ENCODE measurements around the gene PPP6R2. TPM values are rescaled to one million over a fixed set of nuclear protein-coding genes. Genes with fewer than 3 reads are reported as not detected.

Gene PPP6R2
- total and polyA plus RNA-seq, 2 of the 4 experiments (the other 2 are of a cell fraction), result 49.2 to 51.6 TPM

DNA sequence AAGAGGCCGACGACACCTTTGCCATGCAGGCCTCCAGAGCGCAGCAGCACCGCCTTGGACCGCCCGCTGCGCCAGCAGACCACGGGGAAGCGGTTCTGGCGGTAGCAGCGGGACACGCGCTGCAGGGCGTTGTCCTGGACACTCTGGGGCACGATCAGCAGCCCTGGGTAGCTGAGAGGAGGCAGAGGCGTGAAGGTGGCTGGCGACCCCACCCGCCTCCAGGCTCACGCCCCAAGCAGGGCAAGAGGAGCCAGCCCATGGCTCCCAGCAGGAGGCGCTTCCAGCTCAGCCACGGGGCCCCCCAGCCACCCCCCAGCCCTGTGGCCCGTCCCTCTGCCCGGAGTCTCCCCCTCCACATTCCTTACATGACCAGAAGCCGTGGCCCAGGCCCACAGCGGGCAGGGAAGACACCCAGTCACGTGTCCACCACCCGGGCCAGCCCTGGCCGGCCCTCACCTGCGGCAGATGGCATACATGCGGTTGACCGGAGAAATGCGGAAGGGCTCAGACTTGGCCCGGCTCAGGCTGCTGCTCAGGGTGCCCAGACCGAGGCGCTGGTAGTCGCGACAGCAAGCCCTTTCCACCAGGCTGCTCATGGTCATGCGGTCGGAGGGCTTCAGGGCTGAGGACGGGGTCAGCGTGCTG is 116.5 kb downstream of the PPP6R2 start:
- Histone ChIP-seq H2AFZ (replicated peaks; ENCODE audit: low read length, poor library complexity) (no peak overlapping the region), H2BK5ac (ENCODE audit: low read depth, low read length, poor library complexity, severe bottlenecking) (no peak overlapping the region), H4K91ac (ENCODE audit: insufficient read depth, low read depth, low read length) (no peak overlapping the region), H3K23ac (ENCODE audit: low read depth, low read length) (no peak overlapping the region), H3K4me1 (ENCODE audit: control insufficient read depth, insufficient read depth, low read length) (no peaks in the 10 kb centered on the region), H4K8ac (ENCODE audit: low read depth in 2 of 2, low read length in 2 of 2) (no peak overlapping the region), H2AK5ac (ENCODE audit: low read depth, low read length) (no peak overlapping the region), H2BK20ac (ENCODE audit: low read depth, low read length) (no peak overlapping the region), H2BK120ac (ENCODE audit: low read depth, low read length) (no peak overlapping the region), H3K27me3 (ENCODE audit: control insufficient read depth, insufficient read depth, low read length) (no peaks in the 10 kb centered on the region), H3K36me3 (ENCODE audit: control insufficient read depth, insufficient read depth, low read length) (peaks cover 91% of the 10 kb centered on the region), H3K9me3 (ENCODE audit: control insufficient read depth, insufficient read depth, low read length) (no peaks in the 10 kb centered on the region), H3K56ac (ENCODE audit: extremely low read depth, insufficient read depth, low read length) (no peak overlapping the region), H3K4me3 (ENCODE audit: insufficient read depth, low read depth, low read length) (no peak overlapping the region), H3K18ac (ENCODE audit: low read depth, low read length) (no peak overlapping the region), H3K14ac (replicated peaks; ENCODE audit: low read depth, low read length) (no peak overlapping the region), H3K9ac (ENCODE audit: low read depth, low read length) (no peak overlapping the region), H3K4ac (ENCODE audit: low read depth, low read length) (no peak overlapping the region), H3K4me2 (ENCODE audit: low read depth, low read length) (no peak overlapping the region), H3K79me1 (ENCODE audit: low read depth in 1 of 2, low read length in 2 of 2) (no peaks in the 10 kb centered on the region), H3K27ac (ENCODE audit: insufficient read depth, low read length) (no peak overlapping the region), H4K20me1 (ENCODE audit: insufficient read depth, low read length) (peaks cover 8% of the 10 kb centered on the region; the same call in 1 of the 2 replicates), H2BK15ac (ENCODE audit: low read depth, low read length) (no peak overlapping the region), H3K9me1 (ENCODE audit: insufficient read depth, low read length) (no peaks in the 10 kb centered on the region), H4K5ac (ENCODE audit: low read depth, low read length) (no peak overlapping the region), H2AK9ac (replicated peaks; ENCODE audit: low read depth, low read length, poor library complexity) (no peak overlapping the region)
- BruUV-seq (replicated peaks), result no TSS peak
- DNase-seq, result no peak
- ChIA-PET POLR2A (ENCODE audit: unreplicated experiment) (no interaction called here), CTCF (interaction anchor here (0.6 kb wide), 1 partner anchor 160 kb away, joined by 3 read pairs; no protein-coding TSS in a partner anchor)
- TF ChIP-seq MAFK (IDR thresholded peaks at IDR 0.05; ENCODE audit: low read depth, low read length), result no peak
- no peak for TF ChIP-seq RAD21 (IDR thresholded peaks at IDR 0.05; ENCODE audit: low read length)
- TF ChIP-seq, protein P1, sequence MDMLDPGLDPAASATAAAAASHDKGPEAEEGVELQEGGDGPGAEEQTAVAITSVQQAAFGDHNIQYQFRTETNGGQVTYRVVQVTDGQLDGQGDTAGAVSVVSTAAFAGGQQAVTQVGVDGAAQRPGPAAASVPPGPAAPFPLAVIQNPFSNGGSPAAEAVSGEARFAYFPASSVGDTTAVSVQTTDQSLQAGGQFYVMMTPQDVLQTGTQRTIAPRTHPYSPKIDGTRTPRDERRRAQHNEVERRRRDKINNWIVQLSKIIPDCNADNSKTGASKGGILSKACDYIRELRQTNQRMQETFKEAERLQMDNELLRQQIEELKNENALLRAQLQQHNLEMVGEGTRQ (IDR thresholded peaks at IDR 0.05; ENCODE audit: low read depth, low read length), result no peak
- TF ChIP-seq FOS (IDR thresholded peaks at IDR 0.05; ENCODE audit: low read depth, low read length), result no peak
- no peak for TF ChIP-seq RFX5 (IDR thresholded peaks at IDR 0.05; ENCODE audit: low read depth, low read length)
- TF ChIP-seq CEBPB (IDR thresholded peaks at IDR 0.05; ENCODE audit: low read depth, low read length), result no peak
- no peak for TF ChIP-seq RCOR1 (IDR thresholded peaks at IDR 0.05; ENCODE audit: insufficient replicate concordance, low read length)
- no peak for TF ChIP-seq MAZ (IDR thresholded peaks at IDR 0.05; ENCODE audit: borderline replicate concordance, low read depth, low read length)
- TF ChIP-seq BHLHE40 (IDR thresholded peaks at IDR 0.05; ENCODE audit: low read depth, low read length), result no peak
- TF ChIP-seq NFE2L2 (IDR thresholded peaks at IDR 0.05; ENCODE audit: low read depth, low read length), result no peak
- no peak for TF ChIP-seq POLR2A (IDR thresholded peaks at IDR 0.05; ENCODE audit: low read depth, low read length)
- TF ChIP-seq MXI1 (IDR thresholded peaks at IDR 0.05; ENCODE audit: borderline replicate concordance, low read depth, low read length), result no peak
- TF ChIP-seq, protein P2, sequence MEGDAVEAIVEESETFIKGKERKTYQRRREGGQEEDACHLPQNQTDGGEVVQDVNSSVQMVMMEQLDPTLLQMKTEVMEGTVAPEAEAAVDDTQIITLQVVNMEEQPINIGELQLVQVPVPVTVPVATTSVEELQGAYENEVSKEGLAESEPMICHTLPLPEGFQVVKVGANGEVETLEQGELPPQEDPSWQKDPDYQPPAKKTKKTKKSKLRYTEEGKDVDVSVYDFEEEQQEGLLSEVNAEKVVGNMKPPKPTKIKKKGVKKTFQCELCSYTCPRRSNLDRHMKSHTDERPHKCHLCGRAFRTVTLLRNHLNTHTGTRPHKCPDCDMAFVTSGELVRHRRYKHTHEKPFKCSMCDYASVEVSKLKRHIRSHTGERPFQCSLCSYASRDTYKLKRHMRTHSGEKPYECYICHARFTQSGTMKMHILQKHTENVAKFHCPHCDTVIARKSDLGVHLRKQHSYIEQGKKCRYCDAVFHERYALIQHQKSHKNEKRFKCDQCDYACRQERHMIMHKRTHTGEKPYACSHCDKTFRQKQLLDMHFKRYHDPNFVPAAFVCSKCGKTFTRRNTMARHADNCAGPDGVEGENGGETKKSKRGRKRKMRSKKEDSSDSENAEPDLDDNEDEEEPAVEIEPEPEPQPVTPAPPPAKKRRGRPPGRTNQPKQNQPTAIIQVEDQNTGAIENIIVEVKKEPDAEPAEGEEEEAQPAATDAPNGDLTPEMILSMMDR (conservative IDR thresholded peaks at IDR 0.05; ENCODE audit: low read depth, low read length), result no peak
- TF ChIP-seq CHD1 (IDR thresholded peaks at IDR 0.05; ENCODE audit: low read depth, low read length), result no peak
- TF ChIP-seq, protein P3, sequence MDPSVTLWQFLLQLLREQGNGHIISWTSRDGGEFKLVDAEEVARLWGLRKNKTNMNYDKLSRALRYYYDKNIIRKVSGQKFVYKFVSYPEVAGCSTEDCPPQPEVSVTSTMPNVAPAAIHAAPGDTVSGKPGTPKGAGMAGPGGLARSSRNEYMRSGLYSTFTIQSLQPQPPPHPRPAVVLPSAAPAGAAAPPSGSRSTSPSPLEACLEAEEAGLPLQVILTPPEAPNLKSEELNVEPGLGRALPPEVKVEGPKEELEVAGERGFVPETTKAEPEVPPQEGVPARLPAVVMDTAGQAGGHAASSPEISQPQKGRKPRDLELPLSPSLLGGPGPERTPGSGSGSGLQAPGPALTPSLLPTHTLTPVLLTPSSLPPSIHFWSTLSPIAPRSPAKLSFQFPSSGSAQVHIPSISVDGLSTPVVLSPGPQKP (IDR thresholded peaks at IDR 0.05; ENCODE audit: borderline replicate concordance, low read depth, low read length), result no peak
- no peak for TF ChIP-seq SMC3 (IDR thresholded peaks at IDR 0.05; ENCODE audit: low read depth, low read length)
- in situ Hi-C loops (cut with MboI; ENCODE audit: low sequenced_read_pairs) (no loop called here), dilution Hi-C loops (cut with HindIII; ENCODE audit: low sequenced_read_pairs, unreplicated experiment) (no loop called here), intact Hi-C loops (cut with micrococcal nuclease) (no loop called here)
- WGBS, 2 experiments (ENCODE audit: extremely low coverage in 2 of 2, insufficient read length in 1 of 2), result 96% methylated on average over 13 of the region's 41 CpGs; no CpG with 5 or more reads in 1 of the 2 experiments
- ATAC-seq (ENCODE audit: low read depth), result no peak
